ENCODE measurements around the gene SLC11A1.

DNA sequence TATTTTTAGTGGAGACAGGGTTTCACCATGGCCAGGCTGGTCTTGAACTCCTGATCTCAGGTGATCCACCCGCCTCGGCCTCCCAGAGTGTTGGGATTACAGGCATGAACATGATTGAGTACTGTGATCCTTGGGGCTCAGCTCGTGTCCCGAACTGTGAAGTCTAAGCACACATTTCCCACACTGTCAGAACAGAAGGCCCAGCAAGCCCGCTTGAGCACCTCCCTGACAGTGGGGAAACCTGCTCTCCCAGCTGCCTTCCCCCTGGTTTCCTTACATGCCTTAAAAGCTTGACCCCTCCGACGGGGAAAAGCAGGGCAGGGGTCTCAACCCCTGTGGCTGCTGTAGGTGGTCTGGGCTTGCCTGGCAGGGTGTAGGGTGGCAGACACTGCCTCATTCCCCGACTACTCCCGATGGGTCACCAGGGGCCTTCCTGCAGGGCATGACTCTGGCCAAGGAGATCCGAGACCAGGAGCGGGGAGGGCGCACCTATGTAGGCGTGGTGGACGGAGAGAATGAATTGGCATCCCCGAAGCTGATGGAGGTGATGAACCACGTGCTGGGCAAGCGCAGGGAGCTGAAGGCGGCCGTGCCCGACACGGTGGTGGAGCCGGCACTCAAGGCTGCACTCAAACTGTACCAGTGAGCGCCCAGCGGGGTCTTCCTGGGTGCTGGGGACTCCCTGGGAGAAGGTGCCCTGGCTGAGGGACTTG, 46.9 kb downstream of the SLC11A1 start:
- TF ChIP-seq POLR2AphosphoS5 (IDR thresholded peaks at IDR 0.05; ENCODE audit: low read depth, low read length) = no peak
- no peak for TF ChIP-seq TAF1 (IDR thresholded peaks at IDR 0.05; ENCODE audit: low read depth, low read length)

Data from GM12891 (cell line).